K562 (cell line): Measurements from ENCODE around the gene BMP2K.

Experiments used
- CTCF ChIP-seq, 3 experiments: IDR thresholded peaks in 2 of 3; conservative IDR thresholded peaks in 1 of 3; 2 replicates each; pipeline ENCODE4 v1.5.1; 2011 to 2012; ENCODE audit warnings: low read length in 3 of 3, mild to moderate bottlenecking in 3 of 3, control low read depth in 2 of 3, improper control_type of control experiment in 1 of 3, inconsistent platforms in 1 of 3, low read depth in 1 of 3, mixed read lengths in 1 of 3, moderate library complexity in 1 of 3; ENCODE audit not compliant: insufficient read depth in 2 of 3
- HNRNPK ChIP-seq: fragments of 200-400 bp; formaldehyde crosslinking; IDR thresholded peaks from one replicate; pipeline ENCODE4 v1.6.1; 2018; ENCODE audit warnings: mild to moderate bottlenecking, low read depth, low read length; ENCODE audit not compliant: poor library complexity, severe bottlenecking
- POLR2A ChIP-seq: fragments of 450-650 bp; conservative IDR thresholded peaks from 2 replicates; pipeline ENCODE4 v1.6.1; 2016
- ZBTB8A ChIP-seq: fragments of 450-650 bp; IDR thresholded peaks from 2 replicates; pipeline ENCODE4 v1.6.1; 2018; ENCODE audit warnings: mild to moderate bottlenecking, moderate library complexity; ENCODE audit not compliant: partially characterized antibody

- TF ChIP-seq HNRNPK = no peak
- TF ChIP-seq ZBTB8A = no peak
- no peak for TF ChIP-seq POLR2A
- no peak for TF ChIP-seq CTCF (IDR thresholded peaks at IDR 0.05 in 2 of 3, conservative IDR thresholded peaks at IDR 0.05 in 1 of 3; ENCODE audit: insufficient read depth in 2 of 3, low read depth in 1 of 3, low read length in 3 of 3)
These were observed 3.5 kb upstream of the BMP2K start for GRCh38 chr4:78772526-78773091.
